H9 (cell line): ENCODE measurements around the gene KISS1. TPM values are rescaled to one million over a fixed set of nuclear protein-coding genes. Genes with fewer than 3 reads are reported as not detected.

Source experiments
- DNase-seq: peaks from one replicate; pipeline ENCODE4 v3.0.0-alpha.2; 2017
- H2AFZ ChIP-seq: one replicate; pipeline ENCODE4 v1.6.1; 2013; ENCODE audit warnings: mild to moderate bottlenecking, low read length, control low read depth, moderate library complexity
- H2AK5ac ChIP-seq: 2 replicates; pipeline ENCODE4 v1.6.1; 2013; ENCODE audit warnings: low read length, control low read depth, mixed read lengths; ENCODE audit not compliant: insufficient read length
- H2BK120ac ChIP-seq: one replicate; pipeline ENCODE4 v1.6.1; 2013; ENCODE audit warnings: low read depth, mild to moderate bottlenecking, low read length, control low read depth, inconsistent platforms; ENCODE audit not compliant: poor library complexity, severe bottlenecking
- H2BK12ac ChIP-seq: 2 replicates; pipeline ENCODE4 v1.6.1; 2013; ENCODE audit warnings: low read length, control low read depth, mixed read lengths, low read depth; ENCODE audit not compliant: insufficient read length
- H2BK15ac ChIP-seq: 2 replicates; pipeline ENCODE4 v1.6.1; 2013; ENCODE audit warnings: low read depth, low read length, control low read depth
- H2BK20ac ChIP-seq: one replicate; pipeline ENCODE4 v1.6.1; 2013; ENCODE audit warnings: low read depth, mild to moderate bottlenecking, low read length, control low read depth, inconsistent platforms; ENCODE audit not compliant: poor library complexity, severe bottlenecking
- H2BK5ac ChIP-seq: 2 replicates; pipeline ENCODE4 v1.6.1; 2013; ENCODE audit warnings: low read length, control low read depth, mixed read lengths; ENCODE audit not compliant: insufficient read length
- H3K14ac ChIP-seq: 2 replicates; pipeline ENCODE4 v1.6.1; 2013; ENCODE audit warnings: low read length, control low read depth; ENCODE audit not compliant: insufficient read depth
- H3K18ac ChIP-seq: 2 replicates; pipeline ENCODE4 v1.6.1; 2013; ENCODE audit warnings: low read depth, mild to moderate bottlenecking, mixed read lengths, low read length, control low read depth; ENCODE audit not compliant: insufficient read length
- H3K23ac ChIP-seq: 2 replicates; pipeline ENCODE4 v1.6.1; 2013; ENCODE audit warnings: low read length, control low read depth, mixed read lengths, low read depth; ENCODE audit not compliant: insufficient read length
- H3K23me2 ChIP-seq: 2 replicates; pipeline ENCODE4 v1.6.1; 2013; ENCODE audit warnings: low read depth, mild to moderate bottlenecking, mixed read lengths, low read length, control low read depth; ENCODE audit not compliant: insufficient read length, poor library complexity, severe bottlenecking
- H3K27ac ChIP-seq: 2 replicates; pipeline ENCODE4 v1.5.1; 2013; ENCODE audit warnings: low read length, control low read depth, mixed read lengths, low read depth; ENCODE audit not compliant: insufficient read length
- H3K27me3 ChIP-seq: 2 replicates; pipeline ENCODE4 v1.6.1; 2013; ENCODE audit warnings: low read length, control low read depth, inconsistent platforms; ENCODE audit not compliant: insufficient read depth
- H3K4ac ChIP-seq: 2 replicates; pipeline ENCODE4 v1.6.1; 2013; ENCODE audit warnings: low read depth, mild to moderate bottlenecking, control low read depth, inconsistent platforms, low read length, moderate library complexity
- H3K4me1 ChIP-seq: 2 replicates; pipeline ENCODE4 v1.6.1; 2013; ENCODE audit warnings: low read length, control low read depth, inconsistent platforms; ENCODE audit not compliant: insufficient read depth
- H3K4me2 ChIP-seq: 2 replicates; pipeline ENCODE4 v1.6.1; 2013; ENCODE audit warnings: low read length, control low read depth, mixed read lengths; ENCODE audit not compliant: insufficient read length, insufficient read depth
- H3K56ac ChIP-seq: 2 replicates; pipeline ENCODE4 v1.6.1; 2013; ENCODE audit warnings: low read depth, mild to moderate bottlenecking, mixed read lengths, low read length, control low read depth; ENCODE audit not compliant: insufficient read length
- H3K79me1 ChIP-seq: 2 replicates; pipeline ENCODE4 v1.6.1; 2013; ENCODE audit warnings: low read depth, mild to moderate bottlenecking, moderate library complexity, low read length, control low read depth, inconsistent platforms; ENCODE audit not compliant: insufficient read depth, poor library complexity, severe bottlenecking
- H3K79me2 ChIP-seq: 2 replicates; pipeline ENCODE4 v1.6.1; 2013; ENCODE audit warnings: low read length, control low read depth, inconsistent platforms; ENCODE audit not compliant: insufficient read depth
- H3K9ac ChIP-seq: 2 replicates; pipeline ENCODE4 v1.6.1; 2013; ENCODE audit warnings: low read length, control low read depth, mixed read lengths; ENCODE audit not compliant: insufficient read length; ENCODE audit errors: extremely low read depth
- H3K9me3 ChIP-seq: one replicate; pipeline ENCODE4 v1.6.1; 2013; ENCODE audit warnings: low read depth, low read length, inconsistent platforms; ENCODE audit not compliant: control insufficient read depth
- H3T11ph ChIP-seq: one replicate; pipeline ENCODE4 v1.6.1; 2013; ENCODE audit warnings: mild to moderate bottlenecking, low read length, control low read depth, inconsistent platforms
- H4K20me1 ChIP-seq: one replicate; pipeline ENCODE4 v1.6.1; 2013; ENCODE audit not compliant: control insufficient read depth, insufficient read length, insufficient read depth
- H4K5ac ChIP-seq: 2 replicates; pipeline ENCODE4 v1.6.1; 2013; ENCODE audit warnings: low read depth, mild to moderate bottlenecking, mixed read lengths, low read length, control low read depth; ENCODE audit not compliant: insufficient read length
- H4K8ac ChIP-seq: replicated peaks from 2 replicates; pipeline ENCODE4 v1.6.1; 2013; ENCODE audit warnings: low read length, control low read depth, mixed read lengths, low read depth; ENCODE audit not compliant: insufficient read length
- H4K91ac ChIP-seq: 2 replicates; pipeline ENCODE4 v1.6.1; 2013; ENCODE audit warnings: low read depth, mild to moderate bottlenecking, moderate library complexity, mixed read lengths, low read length, control low read depth; ENCODE audit not compliant: insufficient read length
- H3K27ac Mint-ChIP-seq, 3 experiments: 2 replicates in 2 of 3; 3 replicates in 1 of 3; pipeline ENCODE4 v1.8.0; 2020 to 2021; ENCODE audit warnings: mixed read lengths in 3 of 3, mild to moderate bottlenecking in 1 of 3, moderate library complexity in 1 of 3
- H3K27me3 Mint-ChIP-seq: 2 replicates; pipeline ENCODE4 v1.8.0; 2021; ENCODE audit warnings: low read depth, mild to moderate bottlenecking, moderate library complexity, mixed read lengths
- H3K36me3 Mint-ChIP-seq, 3 experiments: 2 replicates in 2 of 3; 3 replicates in 1 of 3; pipeline ENCODE4 v1.8.0; 2020 to 2021; ENCODE audit warnings: low read depth in 3 of 3, mixed read lengths in 3 of 3; ENCODE audit not compliant: insufficient read depth in 1 of 3
- H3K4me1 Mint-ChIP-seq, 2 experiments: 2 replicates each; pipeline ENCODE4 v1.8.0; 2020; ENCODE audit warnings: mixed read lengths in 2 of 2
- H3K4me3 Mint-ChIP-seq, 2 experiments: 2 replicates in 1 of 2; 3 replicates in 1 of 2; pipeline ENCODE4 v1.8.0; 2020 to 2021; ENCODE audit warnings: mild to moderate bottlenecking in 2 of 2, mixed read lengths in 2 of 2, moderate library complexity in 1 of 2
- H3K9me3 Mint-ChIP-seq, 2 experiments: 2 replicates in 1 of 2; 3 replicates in 1 of 2; pipeline ENCODE4 v1.8.0; 2020; ENCODE audit warnings: mild to moderate bottlenecking in 2 of 2, mixed read lengths in 2 of 2, moderate library complexity in 1 of 2
- CTCF ChIP-seq: fragments of 200-600 bp; sonication (generic); conservative IDR thresholded peaks from 3 replicates; pipeline ENCODE4 v1.8.0; 2021; ENCODE audit warnings: antibody characterized with exemption, mild to moderate bottlenecking
- WGBS: extraction: QIAGEN DNeasy Blood & Tissue Kit; methylation state at CpG from one replicate; pipeline ENCODE4 v1.1.7; 2013; ENCODE audit warnings: missing lambda C conversion rate, low lambda C conversion rate, mixed read lengths; ENCODE audit not compliant: insufficient read length; ENCODE audit errors: extremely low coverage; 5-methylcytosine and 5-hydroxymethylcytosine counted together
- total RNA-seq: library from RNA; stranded (reverse); gene quantifications from 2 replicates; pipeline ENCODE4 v1.2.1, GENCODE V29; 2021

Gene KISS1
- total RNA-seq, 1 experiment from 2014 or later, result 0.68 TPM

GRCh38 chr1:204194080-204194479 is 2.2 kb downstream of the KISS1 start:
- H3K23me2 ChIP-seq, result no peaks in the 10 kb centered on the region
- H4K20me1 ChIP-seq, result no peaks in the 10 kb centered on the region
- H2BK12ac ChIP-seq, result no peak overlapping the region
- H3T11ph ChIP-seq, result no peak overlapping the region
- H3K79me1 ChIP-seq, result no peaks in the 10 kb centered on the region
- H3K4me3 Mint-ChIP-seq, result no peak overlapping the region
- H3K27ac ChIP-seq, result no peak overlapping the region
- H3K27ac Mint-ChIP-seq, result no peak overlapping the region
- DNase-seq, result no peak
- no peak overlapping the region for H4K91ac ChIP-seq
- peaks cover 12 to 22% of the 10 kb centered on the region in 2 experiments for H3K4me1 Mint-ChIP-seq
- no peak overlapping the region for H4K8ac ChIP-seq
- peaks cover 0 to 5% of the 10 kb centered on the region in 2 experiments; a peak in 1 of 5 replicates for H3K9me3 Mint-ChIP-seq
- no peak overlapping the region for H3K23ac ChIP-seq
- no peak overlapping the region for H2AK5ac ChIP-seq
- no peak overlapping the region for H2BK120ac ChIP-seq
- H3K4me2 ChIP-seq, result no peak overlapping the region
- H3K27me3 ChIP-seq, result peaks cover 2% of the 10 kb centered on the region; the same call in 1 of the 2 replicates
- H3K9ac ChIP-seq, result no peak overlapping the region
- H2BK5ac ChIP-seq, result no peak overlapping the region
- no peak overlapping the region for H3K4ac ChIP-seq
- H2BK15ac ChIP-seq, result no peak overlapping the region
- no peak overlapping the region for H2BK20ac ChIP-seq
- H3K18ac ChIP-seq, result no peak overlapping the region
- no peak overlapping the region for H3K56ac ChIP-seq
- no peak overlapping the region for H2AFZ ChIP-seq
- H3K14ac ChIP-seq, result no peak overlapping the region
- no peaks in the 10 kb centered on the region; a peak in 2 of 7 replicates for H3K36me3 Mint-ChIP-seq
- H4K5ac ChIP-seq, result no peak overlapping the region
- H3K27me3 Mint-ChIP-seq, result peaks cover 52% of the 10 kb centered on the region
- H3K79me2 ChIP-seq, result no peaks in the 10 kb centered on the region
- H3K4me1 ChIP-seq, result no peaks in the 10 kb centered on the region; the same call in 1 of the 2 replicates
- WGBS, result no CpG with 5 or more reads among the region's 2 CpGs
- no peaks in the 10 kb centered on the region for H3K9me3 ChIP-seq
- no peak for TF ChIP-seq CTCF
